NCI-H146 treated with DMSO at 0.1 percent for 48 hours (cell line): ENCODE data around the gene ATP12A.

Experiments used
- DNase-seq: peaks from one replicate; lab custom pipeline; 2025; ENCODE audit not compliant: unreplicated experiment; lab: John Stamatoyannopoulos, UW

Gene ATP12A

DNA sequence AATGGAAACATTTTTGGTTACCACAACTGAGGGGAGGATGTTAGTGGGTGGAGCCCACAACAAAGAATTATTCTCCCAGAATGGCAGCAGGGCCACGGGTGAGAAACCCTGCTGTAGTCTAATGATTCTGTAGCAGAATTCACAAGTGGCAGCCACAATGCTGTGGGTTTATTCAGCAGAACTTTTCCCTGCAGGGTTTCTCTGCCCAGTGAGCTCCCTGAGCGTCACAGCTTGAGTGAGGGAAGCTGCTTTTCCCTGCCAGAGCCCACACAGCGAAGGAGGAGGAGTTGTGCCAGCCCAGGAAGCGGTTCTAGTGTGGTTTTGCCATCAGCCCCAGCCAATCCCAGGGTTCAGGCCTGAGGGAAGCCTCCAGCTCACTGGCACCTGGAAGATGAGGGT, 4.4 kb downstream of the ATP12A start:
- DNase-seq, result no peak

GRCh38 chr13:24685314-24685713, 5.1 kb downstream of the ATP12A start:
- DNase-seq, result no peak

GRCh38 chr13:24687611-24688010, 7.4 kb downstream of the ATP12A start:
- no peak for DNase-seq

- no peak for DNase-seq
Observed at GRCh38 chr13:24688111-24688510, 7.9 kb downstream of the ATP12A start.

- no peak for DNase-seq
Observed at GRCh38 chr13:24688950-24689349, 8.7 kb downstream of the ATP12A start.

DNA sequence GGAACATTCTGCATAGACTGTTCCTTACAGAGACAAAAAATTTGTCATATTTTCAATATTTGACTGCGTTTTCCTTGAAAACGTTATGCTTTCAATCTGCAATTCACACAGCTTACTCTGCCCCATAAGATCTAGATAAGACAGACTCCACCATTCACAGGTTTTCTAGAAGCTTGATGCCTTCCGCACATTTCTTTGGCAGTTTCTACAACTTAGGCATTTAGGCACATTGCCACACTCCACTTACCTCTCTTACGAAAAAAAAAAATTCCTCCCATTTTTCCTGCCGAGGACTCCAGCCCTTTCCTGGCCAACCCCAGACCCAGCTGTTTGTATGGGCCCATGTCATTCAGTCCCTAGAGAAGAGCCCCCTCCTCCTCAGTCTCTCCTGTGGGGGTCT, 11.2 kb downstream of the ATP12A start:
- no peak for DNase-seq

DNA sequence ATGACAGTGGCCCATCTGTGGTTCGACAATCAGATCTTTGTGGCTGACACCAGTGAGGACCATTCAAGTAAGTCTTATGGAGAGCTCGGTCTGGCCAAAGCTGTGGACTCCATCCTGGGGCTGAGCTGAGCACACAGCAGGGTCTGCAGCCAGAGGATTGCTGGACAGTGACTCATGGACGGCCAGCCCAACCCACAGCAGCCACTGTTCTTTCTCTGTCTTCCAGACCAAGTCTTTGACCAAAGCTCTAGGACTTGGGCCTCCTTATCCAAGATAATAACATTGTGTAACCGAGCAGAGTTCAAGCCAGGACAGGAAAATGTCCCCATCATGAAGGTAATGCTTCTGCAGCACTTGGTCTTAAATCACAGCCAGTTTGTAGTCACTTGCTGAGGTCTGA, 12.4 kb downstream of the ATP12A start:
- no peak for DNase-seq

GRCh38 chr13:24693862-24694471, 13.8 kb downstream of the ATP12A start:
- DNase-seq, result peak; percentile 46

- DNase-seq, result no peak
Observed at GRCh38 chr13:24694907-24695306, 14.7 kb downstream of the ATP12A start.

GRCh38 chr13:24698686-24699085, 18.5 kb downstream of the ATP12A start:
- no peak for DNase-seq

- no peak for DNase-seq
Observed at GRCh38 chr13:24699541-24699940, 19.3 kb downstream of the ATP12A start.

- no peak for DNase-seq
Observed at GRCh38 chr13:24700539-24700938, 20.3 kb downstream of the ATP12A start.

DNA sequence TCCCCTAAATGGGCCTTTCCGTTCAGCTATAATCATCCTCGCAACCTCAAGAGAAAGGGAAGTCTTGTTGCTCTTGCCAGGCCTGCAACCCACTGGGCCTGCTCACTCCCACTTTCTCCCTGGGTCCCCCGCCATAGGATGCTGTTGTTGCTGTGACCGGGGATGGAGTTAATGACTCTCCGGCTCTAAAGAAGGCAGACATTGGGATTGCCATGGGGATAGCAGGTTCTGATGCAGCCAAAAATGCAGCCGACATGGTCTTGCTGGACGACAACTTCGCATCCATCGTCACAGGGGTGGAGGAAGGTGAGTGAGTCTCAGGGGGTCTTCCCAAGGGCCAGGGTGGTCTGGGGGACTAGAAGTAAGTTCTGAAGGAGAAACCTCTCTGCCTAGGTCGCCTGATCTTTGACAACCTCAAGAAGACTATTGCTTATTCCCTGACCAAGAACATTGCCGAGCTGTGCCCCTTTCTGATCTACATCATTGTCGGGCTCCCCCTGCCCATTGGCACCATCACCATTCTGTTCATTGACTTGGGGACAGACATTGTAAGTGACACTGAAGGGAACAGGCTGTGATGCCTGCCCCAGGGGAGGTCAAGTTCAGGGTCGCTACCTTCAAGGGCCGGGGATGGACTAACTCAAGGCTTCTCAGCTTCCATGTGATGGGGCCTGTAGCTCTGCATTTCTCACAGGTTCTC, 26.8 kb downstream of the ATP12A start:
- no peak for DNase-seq

- DNase-seq, result no peak
Observed at GRCh38 chr13:24709186-24709913, 29.1 kb downstream of the ATP12A start.

- no peak for DNase-seq
Observed at GRCh38 chr13:24713022-24713421, 32.8 kb downstream of the ATP12A start.

DNA sequence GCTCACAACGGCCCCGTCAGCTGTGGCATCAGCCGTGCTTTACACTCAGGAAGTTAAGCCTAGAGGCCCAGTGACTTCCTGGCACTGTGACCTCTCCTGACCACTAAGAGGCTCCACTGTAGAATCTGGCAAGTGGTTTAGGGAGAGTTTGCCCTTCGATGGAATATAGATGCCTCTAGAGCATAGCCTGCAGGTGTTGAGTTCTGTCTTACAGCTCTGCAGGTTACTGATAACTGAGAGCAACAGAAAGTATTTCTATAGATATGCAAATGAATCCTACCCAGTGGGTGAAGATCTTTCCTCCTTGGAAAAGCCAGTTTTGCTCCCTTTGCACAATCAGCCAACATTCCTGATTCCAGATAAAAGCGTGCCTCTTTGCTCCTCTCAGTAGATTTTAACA, 35.8 kb downstream of the ATP12A start:
- no peak for DNase-seq

GRCh38 chr13:24716446-24716845, 36.2 kb downstream of the ATP12A start:
- DNase-seq, result no peak

DNA sequence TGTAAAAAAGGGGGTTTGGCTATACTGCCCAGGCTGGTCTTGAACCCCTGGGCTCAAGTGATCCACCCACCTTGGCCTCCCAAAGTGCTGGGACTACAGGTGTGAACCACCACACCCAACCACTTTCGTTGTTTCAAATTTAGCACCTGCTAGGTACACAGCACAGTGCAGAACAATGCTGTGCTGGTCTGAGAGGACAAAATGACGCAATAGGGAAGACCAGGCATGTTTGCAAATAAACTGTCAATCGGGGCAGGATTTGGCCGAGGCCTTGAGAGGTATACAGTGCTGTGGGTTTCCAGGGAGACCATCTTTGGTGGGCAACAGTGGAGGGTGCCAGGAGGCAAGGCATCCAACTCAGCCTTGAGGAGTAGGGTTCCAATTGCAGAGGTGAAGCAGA, 37.0 kb downstream of the ATP12A start:
- DNase-seq, result no peak

- DNase-seq, result no peak
Observed at GRCh38 chr13:24718192-24718965, 38.2 kb downstream of the ATP12A start.

DNA sequence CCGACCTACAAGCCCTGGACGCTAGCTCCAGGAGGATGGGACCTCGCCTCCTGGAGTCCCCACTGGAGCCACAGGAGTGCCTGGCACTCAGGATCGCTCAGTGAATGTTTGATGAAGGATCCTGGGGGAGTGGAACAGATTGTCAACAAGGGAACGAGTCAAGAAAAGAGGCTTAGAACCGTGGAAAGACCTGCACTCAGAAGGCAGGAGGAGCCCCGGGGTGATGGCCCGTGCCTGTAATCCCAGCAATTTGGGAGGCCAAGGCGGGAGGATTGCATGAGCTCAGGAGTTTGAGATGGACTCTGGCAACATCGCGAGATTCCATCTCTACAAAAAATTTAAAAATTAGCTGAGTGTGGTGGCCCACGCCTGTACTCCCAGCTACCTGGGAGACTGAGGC, 38.9 kb downstream of the ATP12A start:
- DNase-seq, result no peak

DNA sequence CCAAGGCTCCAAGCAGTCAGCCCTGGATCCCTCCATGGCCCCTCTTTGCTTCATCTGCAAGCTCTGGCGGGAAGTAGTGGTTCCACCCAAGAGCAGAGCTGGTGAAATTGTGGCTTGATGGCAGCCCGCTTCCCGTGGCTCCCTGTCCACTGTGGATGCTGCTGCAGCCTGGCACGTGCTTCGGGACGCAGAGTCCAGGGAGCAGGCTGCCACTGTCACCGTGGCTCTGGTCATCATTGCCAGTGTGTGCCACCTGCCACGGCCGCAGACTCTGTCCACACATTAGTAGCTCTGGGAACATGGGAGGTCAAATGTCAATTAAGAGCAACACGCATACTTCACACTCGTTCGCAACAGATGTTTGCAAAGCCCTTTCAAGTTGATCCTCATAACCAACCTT, 43.0 kb downstream of the ATP12A start:
- no peak for DNase-seq

GRCh38 chr13:24724714-24725113, 44.5 kb downstream of the ATP12A start:
- DNase-seq, result no peak
